AG10803 (cell line): ENCODE measurements around the gene SLCO2B1.

Experiments used
- DNase-seq: peaks from one replicate; pipeline ENCODE4 v3.0.0; 2010; ENCODE audit warnings: low read depth
- H3K4me3 ChIP-seq: 2 replicates; pipeline ENCODE4 v1.5.1; 2011; ENCODE audit warnings: mild to moderate bottlenecking, low read length, control low read depth
- TF ChIP-seq, protein P1 (sequence below): conservative IDR thresholded peaks from 2 replicates; pipeline ENCODE4 v1.5.1; 2011; ENCODE audit warnings: mild to moderate bottlenecking, low read length, control low read depth, inconsistent platforms

Gene SLCO2B1

DNA sequence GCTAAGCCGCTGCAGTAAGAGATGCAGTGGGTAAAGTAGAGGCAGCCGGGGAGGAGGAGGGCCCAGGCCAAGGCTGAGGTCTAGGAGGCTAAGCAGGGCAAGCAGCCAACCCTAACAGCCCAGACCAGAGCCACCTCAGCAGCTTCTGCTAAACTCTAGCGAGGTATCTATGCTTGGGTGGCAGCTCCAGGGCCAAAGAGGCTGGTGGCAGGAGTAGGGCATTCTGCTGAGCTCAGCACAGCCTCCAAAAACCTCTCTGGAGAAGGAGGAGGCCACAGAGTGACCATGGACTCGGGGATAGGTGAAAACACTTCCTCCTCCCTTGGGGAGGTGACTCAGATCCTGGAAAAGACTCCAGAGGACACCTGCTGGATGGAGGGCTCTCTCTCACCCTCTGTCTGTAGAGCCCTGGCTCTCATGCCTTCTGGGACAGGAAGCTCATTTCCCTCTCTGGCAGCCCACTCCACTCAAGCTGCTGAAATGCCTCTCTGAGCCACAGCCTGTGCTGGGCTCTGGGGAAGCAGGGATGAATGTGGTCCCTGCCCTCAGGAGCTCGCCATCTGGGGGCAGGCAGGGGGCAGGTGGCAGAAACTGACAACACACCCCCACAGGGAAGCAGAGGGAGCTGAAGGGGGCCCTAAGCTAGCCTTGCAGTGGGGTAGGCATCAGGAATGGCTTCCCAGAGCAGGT, 73.2 kb downstream of the SLCO2B1 start:
- no peak for DNase-seq
- TF ChIP-seq, protein P1, sequence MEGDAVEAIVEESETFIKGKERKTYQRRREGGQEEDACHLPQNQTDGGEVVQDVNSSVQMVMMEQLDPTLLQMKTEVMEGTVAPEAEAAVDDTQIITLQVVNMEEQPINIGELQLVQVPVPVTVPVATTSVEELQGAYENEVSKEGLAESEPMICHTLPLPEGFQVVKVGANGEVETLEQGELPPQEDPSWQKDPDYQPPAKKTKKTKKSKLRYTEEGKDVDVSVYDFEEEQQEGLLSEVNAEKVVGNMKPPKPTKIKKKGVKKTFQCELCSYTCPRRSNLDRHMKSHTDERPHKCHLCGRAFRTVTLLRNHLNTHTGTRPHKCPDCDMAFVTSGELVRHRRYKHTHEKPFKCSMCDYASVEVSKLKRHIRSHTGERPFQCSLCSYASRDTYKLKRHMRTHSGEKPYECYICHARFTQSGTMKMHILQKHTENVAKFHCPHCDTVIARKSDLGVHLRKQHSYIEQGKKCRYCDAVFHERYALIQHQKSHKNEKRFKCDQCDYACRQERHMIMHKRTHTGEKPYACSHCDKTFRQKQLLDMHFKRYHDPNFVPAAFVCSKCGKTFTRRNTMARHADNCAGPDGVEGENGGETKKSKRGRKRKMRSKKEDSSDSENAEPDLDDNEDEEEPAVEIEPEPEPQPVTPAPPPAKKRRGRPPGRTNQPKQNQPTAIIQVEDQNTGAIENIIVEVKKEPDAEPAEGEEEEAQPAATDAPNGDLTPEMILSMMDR, result no peak
- no peak overlapping the region for H3K4me3 ChIP-seq

DNA sequence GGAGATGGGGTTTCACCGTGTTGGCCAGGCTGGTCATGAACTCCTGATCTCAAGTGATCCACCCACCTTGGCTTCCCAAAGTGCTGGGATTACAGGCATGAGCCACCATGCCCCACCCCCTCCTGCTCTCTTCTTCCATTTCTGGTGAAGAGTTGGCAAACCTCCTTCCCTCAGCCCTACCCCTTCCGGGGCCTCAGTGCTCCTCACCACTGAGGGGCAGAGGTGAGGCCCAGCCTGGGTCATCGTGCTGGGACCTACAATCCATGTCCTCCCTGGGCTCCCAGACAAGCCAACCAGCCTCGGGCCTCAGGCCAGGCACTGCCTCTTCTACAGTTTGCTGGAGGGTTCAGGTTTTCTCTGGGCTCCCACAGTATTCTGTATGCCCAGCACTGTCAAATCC, 74.9 kb downstream of the SLCO2B1 start:
- no peak for DNase-seq
- H3K4me3 ChIP-seq, result no peak overlapping the region
- TF ChIP-seq, protein P1, result no peak

DNA sequence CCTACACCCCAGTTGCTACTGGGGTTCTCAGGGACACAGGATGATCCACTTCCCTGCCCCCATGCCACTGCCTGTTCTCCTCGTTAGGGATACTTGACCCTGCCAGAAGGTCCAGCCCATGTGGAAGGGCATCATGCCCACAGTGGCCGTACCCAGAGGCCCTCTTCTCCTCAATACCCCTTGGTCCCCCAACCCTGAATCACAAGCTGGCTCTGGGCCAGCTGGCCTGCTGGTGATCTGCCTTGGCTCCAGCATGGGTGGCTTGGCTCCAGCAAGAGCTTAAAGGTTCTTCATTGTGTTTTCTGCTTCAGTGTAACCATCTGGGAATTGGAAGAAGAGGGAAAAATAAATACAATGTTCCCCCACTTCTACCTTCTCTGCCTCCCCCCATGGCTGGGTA, 78.6 kb downstream of the SLCO2B1 start:
- H3K4me3 ChIP-seq, result no peak overlapping the region
- TF ChIP-seq, protein P1, result no peak
- DNase-seq, result no peak

DNA sequence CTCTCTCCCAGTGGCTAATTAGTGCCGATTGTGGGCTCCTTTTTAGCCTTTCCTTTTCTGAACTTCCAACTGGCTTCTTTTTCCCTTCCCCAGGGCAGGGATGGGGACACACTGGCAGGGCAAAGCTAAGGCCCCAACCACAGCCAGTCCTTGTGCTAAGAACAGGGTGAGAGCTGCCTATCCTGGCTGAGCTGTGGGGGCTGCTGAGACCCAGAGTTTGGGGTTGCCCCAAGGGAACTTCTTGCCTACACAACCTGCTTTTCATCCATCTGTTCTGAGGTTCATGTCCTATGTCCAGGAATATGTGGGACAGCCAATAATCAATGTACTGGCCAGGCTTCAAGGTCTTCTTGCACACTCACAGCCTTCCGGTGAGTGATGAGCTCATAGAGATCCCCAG, 79.7 kb downstream of the SLCO2B1 start:
- TF ChIP-seq, protein P1, result no peak
- no peak for DNase-seq

DNA sequence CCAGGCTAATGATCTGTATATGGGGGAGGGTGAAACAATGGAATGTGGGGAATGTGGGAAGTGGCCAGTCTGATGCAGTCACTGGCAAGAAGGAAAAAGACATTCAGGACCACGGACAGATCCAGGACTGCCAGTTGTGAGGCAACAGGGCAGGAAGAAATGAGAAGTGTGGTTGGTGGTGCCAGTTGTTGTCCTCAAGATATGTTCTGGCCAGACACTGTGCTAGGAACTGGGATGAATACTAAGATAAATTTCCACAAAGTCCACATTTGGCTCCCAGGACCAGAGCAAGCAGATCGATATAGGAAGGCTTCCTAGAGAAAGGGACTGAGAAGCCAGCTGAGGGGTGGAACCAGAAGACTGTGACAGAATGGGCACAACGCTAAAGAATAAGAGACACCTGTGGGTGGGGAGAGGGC, 82.9 kb downstream of the SLCO2B1 start:
- TF ChIP-seq, protein P1, result no peak
- peak; percentile 46 for DNase-seq
- H3K4me3 ChIP-seq, result no peak overlapping the region

More for the DNA sequence above, 79.7 kb downstream of the SLCO2B1 start:
- H3K4me3 ChIP-seq, result no peak overlapping the region

DNA sequence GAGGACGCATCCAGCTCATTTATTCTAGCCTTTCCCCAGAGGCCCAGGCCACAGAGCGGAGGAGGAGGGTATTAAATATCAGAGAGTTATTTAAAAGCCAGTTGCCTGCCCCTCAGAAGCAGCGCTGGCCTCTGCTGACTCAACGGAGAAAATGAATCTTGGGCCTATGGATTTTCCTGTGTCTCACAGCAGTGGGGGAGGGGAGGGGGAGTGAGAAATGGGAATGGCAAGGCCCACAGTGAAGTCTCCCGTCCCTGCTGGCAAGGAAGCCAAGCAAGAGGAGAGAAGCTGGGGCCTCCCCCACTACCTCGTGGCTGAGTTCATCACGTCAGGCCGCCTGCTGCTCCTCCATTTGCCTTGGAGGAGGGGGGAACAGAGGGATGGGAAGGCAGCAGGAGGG, 85.2 kb downstream of the SLCO2B1 start:
- TF ChIP-seq, protein P1, result no peak
- H3K4me3 ChIP-seq, result no peak overlapping the region
- no peak for DNase-seq

DNA sequence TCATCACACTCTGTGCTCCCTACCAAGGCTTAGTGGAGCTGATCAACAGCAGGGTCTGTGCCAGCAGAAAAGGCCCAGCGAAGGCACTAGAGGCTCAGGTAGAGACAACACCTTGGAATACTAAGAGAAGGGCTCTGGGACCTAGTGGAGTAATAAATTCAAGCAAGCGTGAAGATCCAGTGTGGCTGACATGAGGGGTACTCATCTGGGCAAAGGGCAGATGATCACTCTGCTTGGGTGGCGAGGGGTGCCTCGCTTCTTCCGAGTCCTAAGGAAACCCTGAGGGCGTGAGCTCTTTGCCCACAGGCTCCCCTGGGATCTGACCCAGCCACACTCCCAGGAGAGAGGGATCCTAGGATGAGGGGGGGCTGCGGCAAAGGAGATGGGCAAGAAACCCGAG, 86.1 kb downstream of the SLCO2B1 start:
- H3K4me3 ChIP-seq, result no peak overlapping the region
- DNase-seq, result no peak
- TF ChIP-seq, protein P1, result no peak
